K562 (cell line): Measurements from ENCODE around the gene RPS19. TPM values are rescaled to one million over a fixed set of nuclear protein-coding genes. Genes with fewer than 3 reads are reported as not detected.

Source experiments
- BRF1 ChIP-seq: IDR thresholded peaks from 3 replicates; pipeline ENCODE4 v1.6.1; 2011; ENCODE audit warnings: borderline replicate concordance, mild to moderate bottlenecking; ENCODE audit not compliant: insufficient read length; ENCODE audit errors: extremely low read depth
- DACH1 ChIP-seq: fragments of 450-650 bp; IDR thresholded peaks from 2 replicates; pipeline ENCODE4 v1.6.1; 2018; ENCODE audit not compliant: partially characterized antibody
- JUNB ChIP-seq: fragments of 450-650 bp; formaldehyde crosslinking; conservative IDR thresholded peaks from 2 replicates; pipeline ENCODE4 v1.4.0; 2020; ENCODE audit warnings: mild to moderate bottlenecking
- KDM2B ChIP-seq: fragments of 250-450 bp; sonication (Bioruptor Pico); IDR thresholded peaks from 2 replicates; pipeline ENCODE4 v1.8.0; 2021; ENCODE audit warnings: mild to moderate bottlenecking, moderate library complexity
- PHF21A ChIP-seq: fragments of 450-650 bp; IDR thresholded peaks from 2 replicates; pipeline ENCODE4 v1.6.1; 2017; ENCODE audit warnings: low read depth, borderline replicate concordance
- PRMT5 ChIP-seq: sonication (generic); formaldehyde crosslinking; IDR thresholded peaks from 2 replicates; pipeline ENCODE4 v1.5.0; 2020; ENCODE audit warnings: missing genetic modification reagents
- RBM34 ChIP-seq: fragments of 200-400 bp; formaldehyde crosslinking; IDR thresholded peaks from 2 replicates; pipeline ENCODE4 v1.6.1; 2018; ENCODE audit warnings: low read length, borderline replicate concordance; ENCODE audit not compliant: insufficient read depth
- SREBF1 ChIP-seq: fragments of 150-350 bp; IDR thresholded peaks from 2 replicates; pipeline ENCODE4 v1.6.1; 2014; ENCODE audit warnings: antibody characterized with exemption, low read depth, low read length, borderline replicate concordance
- TAF1 ChIP-seq: IDR thresholded peaks from 2 replicates; pipeline ENCODE4 v1.6.1; 2011; ENCODE audit warnings: mild to moderate bottlenecking, low read length, moderate library complexity; ENCODE audit not compliant: insufficient read depth, control insufficient read depth, severe bottlenecking; ENCODE audit errors: extremely low read depth
- TAF7 ChIP-seq: fragments of 450-650 bp; IDR thresholded peaks from 2 replicates; pipeline ENCODE4 v1.6.1; 2016; ENCODE audit warnings: missing genetic modification characterization, missing compliant biosample characterization
- ZC3H4 ChIP-seq: sonication (generic); formaldehyde crosslinking; IDR thresholded peaks from 2 replicates; pipeline ENCODE4 v1.9.0; 2021; ENCODE audit warnings: missing genetic modification reagents, borderline replicate concordance
- ZNF239 ChIP-seq: fragments of 250-450 bp; sonication (Bioruptor Pico); IDR thresholded peaks from 2 replicates; pipeline ENCODE4 v1.4.0; 2020; ENCODE audit warnings: mild to moderate bottlenecking
- ZNF561 ChIP-seq: fragments of 450-650 bp; formaldehyde crosslinking; conservative IDR thresholded peaks from 2 replicates; pipeline ENCODE4 v1.4.0; 2020; ENCODE audit warnings: mild to moderate bottlenecking, moderate library complexity
- polyA plus RNA-seq, 8 experiments: library from polyadenylated mRNA; depleted of rRNA in 4 of 8; stranded (reverse) in 5 of 8; unstranded in 3 of 8; fragments of >200 nt; fragmentation: Nextera tagmentation in 2 of 8; fragmentation: Illumina TruSeq in 1 of 8; extraction: Ambion mirVana in 2 of 8; extraction: Trizol in 1 of 8; gene quantifications; 2 replicates each; pipeline versions ENCODE4 v1.2.1 to v1.2.3, GENCODE V29; 2011 to 2014; ENCODE audit warnings: inconsistent platforms in 1 of 8, missing spikeins in 1 of 8
- total RNA-seq, 7 experiments: library from RNA; depleted of rRNA in 6 of 7; stranded (reverse); fragments of >200 nt in 6 of 7; fragmentation: Illumina TruSeq in 2 of 7; extraction: Trizol in 2 of 7; gene quantifications; 2 replicates each; pipeline versions ENCODE4 v1.2.1 to v1.2.3, GENCODE V29; 2011 to 2021; ENCODE audit warnings: low replicate concordance in 1 of 7
- TF ChIP-seq, protein P1 (sequence below), 2 experiments: fragments of 450-650 bp in 1 of 2; sonication (generic) in 1 of 2; formaldehyde crosslinking in 1 of 2; IDR thresholded peaks; 2 replicates each; pipeline versions ENCODE4 v1.7.1 to v1.9.0; 2016 to 2022; ENCODE audit warnings: inconsistent platforms in 1 of 2, mild to moderate bottlenecking in 1 of 2, missing genetic modification reagents in 1 of 2
- TF ChIP-seq, protein P2 (sequence below): fragments of 200-800 bp; sonication (Bioruptor generic); IDR thresholded peaks from 2 replicates; pipeline ENCODE4 v1.6.1; 2017; ENCODE audit warnings: missing genetic modification characterization, missing compliant biosample characterization

Gene RPS19
- total and polyA plus RNA-seq, 9 of the 15 experiments (the other 6 are each of a cell fraction or from before 2014, with no cell fraction given): 1,964 to 3,408 (median 2,747) TPM

DNA sequence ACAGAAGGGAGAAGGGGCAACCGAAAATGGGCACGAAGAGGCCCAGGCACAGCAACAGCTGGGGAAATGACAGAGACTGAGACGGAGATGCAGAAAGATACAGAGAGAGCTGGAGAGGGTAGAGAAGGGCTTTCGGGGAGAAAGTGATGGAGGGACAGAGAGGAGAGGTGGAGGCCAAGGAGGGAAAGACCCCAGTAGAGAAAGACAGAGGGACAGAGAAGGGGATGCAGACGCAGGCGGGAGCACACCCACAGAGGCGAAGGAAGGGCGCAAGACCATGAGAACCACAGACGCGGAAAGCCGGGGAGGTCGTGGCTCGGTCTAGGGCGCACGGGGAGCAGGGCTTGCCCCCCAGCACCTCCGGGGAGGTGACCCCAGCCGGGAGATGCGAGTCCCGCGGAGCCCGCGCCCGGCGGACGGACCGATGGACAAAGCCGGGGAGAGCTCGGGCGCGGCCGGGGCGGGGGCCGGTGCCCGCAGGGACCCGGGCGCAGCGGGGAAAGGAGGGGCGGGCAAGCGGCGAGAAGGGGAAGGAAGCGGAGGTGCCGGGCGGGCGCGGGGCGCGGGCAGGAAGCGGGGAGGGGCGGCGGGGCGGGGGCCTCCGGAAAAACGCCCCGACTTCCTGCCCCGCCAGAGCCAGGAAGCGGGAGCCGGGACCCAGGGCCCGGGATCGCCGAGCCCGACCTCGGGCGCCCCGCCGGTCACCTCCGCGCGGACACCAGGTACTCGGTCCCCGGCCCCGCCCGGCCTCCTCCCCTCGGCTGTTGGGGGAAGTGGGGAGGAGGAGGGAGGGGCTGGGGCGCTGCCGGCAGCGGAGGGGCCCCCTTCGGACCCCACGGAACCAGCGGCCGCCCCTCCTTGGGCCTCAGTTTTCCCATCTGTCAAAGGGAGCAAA lies 22.8 kb downstream of the RPS19 start, which contains the start of gene ARHGEF1 (continued):
- TF ChIP-seq, protein P1, sequence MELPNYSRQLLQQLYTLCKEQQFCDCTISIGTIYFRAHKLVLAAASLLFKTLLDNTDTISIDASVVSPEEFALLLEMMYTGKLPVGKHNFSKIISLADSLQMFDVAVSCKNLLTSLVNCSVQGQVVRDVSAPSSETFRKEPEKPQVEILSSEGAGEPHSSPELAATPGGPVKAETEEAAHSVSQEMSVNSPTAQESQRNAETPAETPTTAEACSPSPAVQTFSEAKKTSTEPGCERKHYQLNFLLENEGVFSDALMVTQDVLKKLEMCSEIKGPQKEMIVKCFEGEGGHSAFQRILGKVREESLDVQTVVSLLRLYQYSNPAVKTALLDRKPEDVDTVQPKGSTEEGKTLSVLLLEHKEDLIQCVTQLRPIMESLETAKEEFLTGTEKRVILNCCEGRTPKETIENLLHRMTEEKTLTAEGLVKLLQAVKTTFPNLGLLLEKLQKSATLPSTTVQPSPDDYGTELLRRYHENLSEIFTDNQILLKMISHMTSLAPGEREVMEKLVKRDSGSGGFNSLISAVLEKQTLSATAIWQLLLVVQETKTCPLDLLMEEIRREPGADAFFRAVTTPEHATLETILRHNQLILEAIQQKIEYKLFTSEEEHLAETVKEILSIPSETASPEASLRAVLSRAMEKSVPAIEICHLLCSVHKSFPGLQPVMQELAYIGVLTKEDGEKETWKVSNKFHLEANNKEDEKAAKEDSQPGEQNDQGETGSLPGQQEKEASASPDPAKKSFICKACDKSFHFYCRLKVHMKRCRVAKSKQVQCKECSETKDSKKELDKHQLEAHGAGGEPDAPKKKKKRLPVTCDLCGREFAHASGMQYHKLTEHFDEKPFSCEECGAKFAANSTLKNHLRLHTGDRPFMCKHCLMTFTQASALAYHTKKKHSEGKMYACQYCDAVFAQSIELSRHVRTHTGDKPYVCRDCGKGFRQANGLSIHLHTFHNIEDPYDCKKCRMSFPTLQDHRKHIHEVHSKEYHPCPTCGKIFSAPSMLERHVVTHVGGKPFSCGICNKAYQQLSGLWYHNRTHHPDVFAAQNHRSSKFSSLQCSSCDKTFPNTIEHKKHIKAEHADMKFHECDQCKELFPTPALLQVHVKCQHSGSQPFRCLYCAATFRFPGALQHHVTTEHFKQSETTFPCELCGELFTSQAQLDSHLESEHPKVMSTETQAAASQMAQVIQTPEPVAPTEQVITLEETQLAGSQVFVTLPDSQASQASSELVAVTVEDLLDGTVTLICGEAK (IDR thresholded peaks at IDR 0.05): no peak; the same call in none of the 2 replicates
- TF ChIP-seq, protein P1 (CRISPR knock-in tag; IDR thresholded peaks at IDR 0.05): no peak
- no peak for TF ChIP-seq JUNB (CRISPR knock-in tag)
- no peak for TF ChIP-seq BRF1
- no peak for TF ChIP-seq ZNF561 (CRISPR knock-in tag)
- TF ChIP-seq SREBF1: no peak
- TF ChIP-seq DACH1: no peak
- TF ChIP-seq, protein P2, sequence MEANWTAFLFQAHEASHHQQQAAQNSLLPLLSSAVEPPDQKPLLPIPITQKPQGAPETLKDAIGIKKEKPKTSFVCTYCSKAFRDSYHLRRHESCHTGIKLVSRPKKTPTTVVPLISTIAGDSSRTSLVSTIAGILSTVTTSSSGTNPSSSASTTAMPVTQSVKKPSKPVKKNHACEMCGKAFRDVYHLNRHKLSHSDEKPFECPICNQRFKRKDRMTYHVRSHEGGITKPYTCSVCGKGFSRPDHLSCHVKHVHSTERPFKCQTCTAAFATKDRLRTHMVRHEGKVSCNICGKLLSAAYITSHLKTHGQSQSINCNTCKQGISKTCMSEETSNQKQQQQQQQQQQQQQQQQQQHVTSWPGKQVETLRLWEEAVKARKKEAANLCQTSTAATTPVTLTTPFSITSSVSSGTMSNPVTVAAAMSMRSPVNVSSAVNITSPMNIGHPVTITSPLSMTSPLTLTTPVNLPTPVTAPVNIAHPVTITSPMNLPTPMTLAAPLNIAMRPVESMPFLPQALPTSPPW (CRISPR knock-in tag): peak; percentile 91
- TF ChIP-seq ZC3H4 (CRISPR knock-in tag): no peak
- TF ChIP-seq RBM34: no peak
- no peak for TF ChIP-seq PHF21A
- no peak for TF ChIP-seq KDM2B (CRISPR knock-in tag)
- no peak for TF ChIP-seq PRMT5 (CRISPR knock-in tag)
- TF ChIP-seq ZNF239: no peak
- TF ChIP-seq TAF1: peak; percentile 47
- no peak for TF ChIP-seq TAF7
